LNCaP clone FGC (cell line): Measurements from ENCODE around the gene MYH4.

Experiments
- DNase-seq: peaks from one replicate; pipeline ENCODE4 v3.0.0-alpha.2; 2011; ENCODE audit warnings: low read depth
- H3K4me3 ChIP-seq: 2 replicates; pipeline ENCODE4 v1.5.1; 2011; ENCODE audit warnings: mild to moderate bottlenecking, low read depth, low read length, control low read depth
- TF ChIP-seq, protein P1 (sequence below): IDR thresholded peaks from 2 replicates; pipeline ENCODE4 v1.5.1; 2012; ENCODE audit warnings: mild to moderate bottlenecking; ENCODE audit not compliant: control insufficient read depth, insufficient read depth; ENCODE audit errors: extremely low read depth

The MYH4 gene

DNA sequence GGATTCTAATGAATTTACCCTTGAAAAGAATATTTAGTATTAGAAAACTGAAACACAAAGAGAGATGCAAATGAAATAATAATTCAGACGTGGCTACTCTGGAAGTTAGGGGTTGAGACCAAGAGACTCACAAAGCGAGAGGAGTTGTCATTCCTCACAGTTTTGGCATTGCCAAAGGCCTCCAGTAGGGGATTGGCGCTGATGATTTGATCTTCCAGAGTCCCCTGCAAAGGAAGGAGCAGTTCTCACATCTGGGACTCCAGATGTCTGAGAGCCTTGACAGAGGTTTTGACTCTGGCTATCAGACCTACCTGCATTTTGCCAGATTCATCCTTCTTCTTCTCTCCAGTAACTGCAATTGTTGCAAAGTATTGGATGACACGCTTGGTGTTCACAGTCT lies 54.2 kb downstream of the MYH4 start:
- TF ChIP-seq, protein P1, sequence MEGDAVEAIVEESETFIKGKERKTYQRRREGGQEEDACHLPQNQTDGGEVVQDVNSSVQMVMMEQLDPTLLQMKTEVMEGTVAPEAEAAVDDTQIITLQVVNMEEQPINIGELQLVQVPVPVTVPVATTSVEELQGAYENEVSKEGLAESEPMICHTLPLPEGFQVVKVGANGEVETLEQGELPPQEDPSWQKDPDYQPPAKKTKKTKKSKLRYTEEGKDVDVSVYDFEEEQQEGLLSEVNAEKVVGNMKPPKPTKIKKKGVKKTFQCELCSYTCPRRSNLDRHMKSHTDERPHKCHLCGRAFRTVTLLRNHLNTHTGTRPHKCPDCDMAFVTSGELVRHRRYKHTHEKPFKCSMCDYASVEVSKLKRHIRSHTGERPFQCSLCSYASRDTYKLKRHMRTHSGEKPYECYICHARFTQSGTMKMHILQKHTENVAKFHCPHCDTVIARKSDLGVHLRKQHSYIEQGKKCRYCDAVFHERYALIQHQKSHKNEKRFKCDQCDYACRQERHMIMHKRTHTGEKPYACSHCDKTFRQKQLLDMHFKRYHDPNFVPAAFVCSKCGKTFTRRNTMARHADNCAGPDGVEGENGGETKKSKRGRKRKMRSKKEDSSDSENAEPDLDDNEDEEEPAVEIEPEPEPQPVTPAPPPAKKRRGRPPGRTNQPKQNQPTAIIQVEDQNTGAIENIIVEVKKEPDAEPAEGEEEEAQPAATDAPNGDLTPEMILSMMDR = no peak
- no peak for DNase-seq
- H3K4me3 ChIP-seq = no peak overlapping the region

DNA sequence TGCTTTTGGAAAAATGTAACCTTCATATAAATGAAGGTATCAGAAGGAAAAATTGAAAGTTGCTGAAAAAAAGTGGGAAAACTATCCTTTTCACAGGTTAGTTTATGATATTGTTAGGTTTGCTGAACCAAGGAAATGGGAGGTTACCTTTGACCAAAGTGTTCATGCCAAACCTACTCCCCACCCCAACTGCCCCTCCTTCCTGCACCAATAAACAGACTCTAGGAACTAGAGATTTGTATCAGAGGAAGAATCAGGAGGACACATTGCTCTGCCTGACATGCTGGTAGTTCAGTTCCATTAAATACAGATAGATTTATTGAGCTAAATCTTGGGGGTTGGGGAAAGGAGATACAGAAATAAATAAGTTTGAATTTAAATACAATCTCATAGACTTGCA lies 65.8 kb downstream of the MYH4 start:
- no peak for DNase-seq
- no peak overlapping the region for H3K4me3 ChIP-seq
- TF ChIP-seq, protein P1 = no peak

DNA sequence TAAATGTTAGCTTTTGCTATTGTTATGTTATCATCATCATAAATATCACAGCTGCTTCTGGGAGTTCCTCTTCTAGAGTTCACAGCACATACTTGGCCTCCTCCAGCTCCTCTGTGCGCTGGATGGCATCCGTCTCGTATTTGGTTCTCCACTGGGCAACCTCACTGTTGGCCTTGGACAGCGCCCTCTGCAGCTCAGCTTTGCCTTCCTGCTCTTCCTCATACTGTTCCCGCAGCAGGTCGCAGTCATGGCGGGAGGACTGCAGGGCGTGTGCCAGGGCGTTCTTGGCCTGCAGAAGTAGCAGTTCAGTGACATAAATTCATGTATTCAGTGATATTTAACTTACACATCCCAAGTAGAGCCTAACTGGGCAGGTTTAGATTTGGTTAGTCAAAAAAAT lies 71.0 kb downstream of the MYH4 start:
- TF ChIP-seq, protein P1 = no peak
- no peak for DNase-seq
- H3K4me3 ChIP-seq = no peak overlapping the region

DNA sequence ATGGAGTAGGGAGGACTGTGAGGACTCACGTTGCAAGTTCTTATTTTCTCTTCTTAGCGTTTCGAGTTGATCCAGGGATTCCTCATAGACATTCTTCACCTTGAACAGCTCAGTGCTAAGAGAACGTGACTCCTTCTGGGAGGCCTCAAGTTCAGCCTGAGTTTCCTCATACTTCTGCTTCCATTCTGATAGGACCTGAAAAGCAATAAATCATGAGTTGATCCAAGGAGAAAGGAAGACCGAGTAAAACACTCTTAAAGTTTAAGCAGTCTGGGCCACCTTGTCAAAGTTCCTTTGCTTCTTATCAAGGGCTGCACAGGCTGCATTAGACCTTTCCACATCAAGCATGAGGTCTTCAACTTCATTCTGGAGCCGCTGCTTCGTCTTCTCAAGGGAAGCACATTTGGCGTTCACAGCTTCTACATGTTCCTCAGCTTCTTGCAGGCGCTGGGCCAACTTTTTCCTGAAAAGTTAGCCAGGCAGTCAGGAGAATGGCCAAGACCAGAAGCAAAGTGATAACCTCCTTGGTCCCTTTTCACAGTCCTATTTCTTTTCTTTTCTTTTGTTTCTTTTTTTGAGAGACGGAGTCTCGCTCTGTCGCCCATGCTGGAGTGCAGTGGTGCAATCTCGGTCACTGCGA lies 72.7 kb downstream of the MYH4 start:
- DNase-seq = no peak
- TF ChIP-seq, protein P1 = no peak
- H3K4me3 ChIP-seq = no peak overlapping the region

DNA sequence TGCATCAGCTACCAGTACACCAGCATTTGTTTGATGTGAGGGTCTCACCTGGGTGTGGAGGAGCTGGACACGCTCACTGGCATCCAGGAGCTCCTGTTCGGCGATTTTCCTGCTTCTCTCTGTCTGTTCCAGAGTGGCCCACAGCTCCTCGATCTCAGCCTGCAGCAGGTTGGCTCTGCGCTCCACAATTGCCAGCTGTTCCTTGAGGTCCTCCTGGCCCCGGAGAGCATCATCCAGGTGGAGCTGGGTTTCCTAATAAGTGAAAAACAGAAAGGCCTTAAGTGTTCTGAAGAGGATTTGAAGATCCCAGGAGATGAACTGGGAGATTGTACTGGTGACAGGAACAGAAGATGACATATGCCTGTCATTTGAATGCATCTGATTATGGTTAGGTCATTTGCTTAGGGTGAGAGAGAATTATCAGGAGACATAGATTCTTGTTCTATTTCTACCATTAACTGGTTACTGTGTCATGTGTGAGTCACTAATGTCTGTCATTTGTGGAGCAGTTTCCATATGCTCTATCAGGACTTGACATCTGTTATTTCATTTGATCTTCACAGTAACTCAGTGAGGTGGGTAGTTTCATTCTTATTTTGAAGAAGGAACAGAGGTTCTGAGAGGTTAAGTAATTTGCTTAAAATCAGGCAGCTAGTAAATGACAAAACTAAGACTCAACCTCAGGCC lies 75.0 kb downstream of the MYH4 start:
- no peak overlapping the region for H3K4me3 ChIP-seq
- no peak for DNase-seq
- TF ChIP-seq, protein P1 = no peak
